ENCODE data around the gene SCT.

SCT gene

DNA sequence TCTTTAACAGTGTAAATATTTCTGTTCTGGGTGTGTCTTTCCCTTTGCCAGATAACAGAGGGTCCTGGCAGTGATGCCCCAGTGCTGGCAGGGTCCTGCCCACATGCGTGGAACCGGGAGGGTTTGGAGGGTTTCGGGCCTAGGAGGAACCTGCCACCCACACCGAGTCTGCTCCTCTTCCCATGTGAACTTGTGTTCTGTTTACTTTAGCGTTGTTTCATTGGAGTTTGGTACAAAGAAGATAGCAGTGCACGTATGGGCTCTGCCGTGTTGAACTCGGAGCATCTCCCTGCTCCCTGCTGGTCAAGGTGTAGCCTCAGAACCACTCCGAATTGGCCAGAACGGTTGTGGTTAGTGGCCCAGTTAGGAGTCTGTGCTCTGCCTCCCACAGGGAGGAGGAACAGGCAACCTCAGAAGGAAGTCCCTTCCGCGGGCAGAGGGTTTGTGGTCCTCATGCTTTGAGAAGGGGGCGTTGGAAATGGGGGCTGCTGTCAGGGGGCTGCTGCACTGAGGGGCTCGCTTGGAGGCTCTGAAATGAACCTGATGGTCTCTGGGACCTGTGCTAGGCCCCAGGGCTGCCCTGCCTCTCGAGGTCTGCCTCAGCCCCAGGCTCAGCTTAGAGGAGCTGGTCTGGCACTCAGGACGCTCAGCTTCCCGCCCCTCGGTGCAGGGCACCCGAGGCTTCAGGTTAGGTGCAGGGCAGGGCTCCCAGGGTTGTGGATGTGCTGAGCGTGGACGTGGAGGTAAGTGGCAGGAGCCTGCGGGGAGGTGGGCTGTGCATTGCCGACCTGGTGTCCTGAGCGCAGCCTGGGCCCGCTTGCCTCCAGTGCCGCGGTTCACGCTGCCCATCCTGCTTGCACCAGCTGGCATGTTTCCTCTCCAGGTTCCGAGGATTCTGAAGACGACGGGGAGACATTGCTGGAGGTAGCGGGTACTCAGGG lies 40.3 kb downstream of the SCT start:
- DNase-seq (ENCODE audit: low read depth) = no peak

DNA sequence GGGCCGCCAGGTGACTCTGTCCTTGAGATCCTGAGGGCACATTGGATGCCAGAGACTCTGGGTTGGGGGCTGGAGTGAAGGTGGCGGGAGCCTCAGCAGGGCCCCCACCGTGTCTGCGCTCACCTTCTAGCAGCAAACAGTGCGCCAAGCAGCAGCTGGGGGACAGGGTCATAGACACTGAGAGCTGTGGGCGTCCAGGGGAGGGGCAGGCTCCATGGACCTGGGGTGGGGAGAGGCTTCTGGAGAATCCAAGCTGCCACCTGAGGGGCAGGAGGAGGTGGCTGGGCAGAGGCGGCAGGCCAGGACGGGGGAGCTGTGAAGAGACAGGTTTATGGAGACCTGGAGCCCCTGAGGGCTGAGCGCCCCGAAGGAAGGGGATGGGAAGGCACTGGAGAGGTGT lies 42.7 kb downstream of the SCT start:
- no peak for DNase-seq (ENCODE audit: low read depth)

DNA sequence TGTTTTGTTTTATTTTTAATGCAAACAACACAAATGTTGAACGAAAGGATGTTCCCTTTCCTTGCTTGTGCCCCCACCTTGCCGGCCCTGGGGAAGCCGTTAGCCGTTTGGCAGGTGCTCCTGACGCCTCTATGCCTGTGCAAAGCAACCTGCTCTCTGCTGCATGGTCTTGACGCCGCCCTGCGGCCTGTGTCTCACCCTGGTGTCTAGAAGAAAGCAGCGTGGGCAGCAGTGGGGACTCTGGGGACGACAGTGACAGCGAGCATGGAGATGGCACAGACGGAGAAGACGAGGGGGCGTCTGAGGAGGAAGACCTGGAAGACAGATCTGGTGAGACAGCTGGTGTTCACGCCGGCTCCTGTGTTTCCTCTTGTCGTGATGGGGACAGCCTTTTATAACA lies 45.2 kb downstream of the SCT start:
- DNase-seq (ENCODE audit: low read depth) = no peak

DNA sequence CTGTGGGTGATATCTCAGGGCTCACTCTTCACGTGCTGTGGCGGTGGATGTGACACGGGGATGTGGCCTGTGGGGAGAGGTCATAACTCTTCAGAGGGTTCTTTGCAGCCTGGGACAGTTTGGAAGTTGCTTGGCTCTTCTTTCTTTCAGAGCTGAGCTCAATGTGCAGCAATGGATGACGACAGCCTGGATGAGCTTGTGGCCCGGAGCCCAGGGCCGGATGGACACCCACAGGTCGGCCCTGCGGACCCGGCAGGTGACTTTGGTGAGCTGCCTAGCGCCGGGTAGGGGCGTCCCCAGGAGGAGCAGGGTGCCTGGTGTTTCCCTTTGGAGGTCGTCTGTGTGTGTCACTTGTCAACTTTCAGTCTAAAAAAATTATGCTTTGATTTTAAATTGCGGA lies 45.6 kb downstream of the SCT start:
- no peak for DNase-seq (ENCODE audit: low read depth)

DNA sequence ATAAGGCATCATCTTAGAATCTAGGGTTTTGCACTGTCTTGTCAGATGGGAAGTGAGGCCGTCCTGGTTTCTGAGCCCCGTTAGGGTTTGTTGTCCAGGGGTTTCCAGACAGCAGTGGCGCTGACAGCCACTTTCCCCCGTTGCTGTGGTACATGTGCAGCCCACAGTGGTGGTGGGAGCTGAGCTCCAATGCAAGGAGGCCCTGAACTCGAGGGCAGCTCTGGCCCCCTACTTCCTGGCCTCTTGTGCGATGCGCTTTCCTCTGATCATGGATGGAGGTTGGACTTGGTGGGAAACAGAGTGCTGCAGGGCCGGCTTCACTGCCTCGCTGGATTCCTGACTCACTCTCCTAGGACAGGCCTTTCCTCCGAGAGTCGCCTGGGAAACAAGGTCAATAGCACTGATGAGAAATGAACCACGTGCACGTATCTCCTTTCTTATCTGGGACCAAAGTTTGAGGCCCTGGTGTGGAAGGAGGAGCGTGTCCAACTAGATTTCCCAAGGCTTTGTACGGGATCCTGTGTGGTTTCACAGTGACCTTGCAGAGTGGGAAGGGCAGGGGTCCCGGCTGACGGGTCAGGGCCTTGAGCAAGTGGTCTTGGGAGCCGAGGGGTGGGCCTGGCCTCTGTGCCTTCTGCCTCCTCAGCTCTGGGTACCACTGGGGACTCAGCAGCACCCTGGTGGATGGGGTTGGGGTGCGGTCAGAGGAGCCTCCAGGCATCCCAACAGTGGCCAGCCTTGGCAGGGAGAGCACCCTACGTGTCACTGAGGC lies 47.0 kb downstream of the SCT start:
- DNase-seq (ENCODE audit: low read depth) = no peak

DNA sequence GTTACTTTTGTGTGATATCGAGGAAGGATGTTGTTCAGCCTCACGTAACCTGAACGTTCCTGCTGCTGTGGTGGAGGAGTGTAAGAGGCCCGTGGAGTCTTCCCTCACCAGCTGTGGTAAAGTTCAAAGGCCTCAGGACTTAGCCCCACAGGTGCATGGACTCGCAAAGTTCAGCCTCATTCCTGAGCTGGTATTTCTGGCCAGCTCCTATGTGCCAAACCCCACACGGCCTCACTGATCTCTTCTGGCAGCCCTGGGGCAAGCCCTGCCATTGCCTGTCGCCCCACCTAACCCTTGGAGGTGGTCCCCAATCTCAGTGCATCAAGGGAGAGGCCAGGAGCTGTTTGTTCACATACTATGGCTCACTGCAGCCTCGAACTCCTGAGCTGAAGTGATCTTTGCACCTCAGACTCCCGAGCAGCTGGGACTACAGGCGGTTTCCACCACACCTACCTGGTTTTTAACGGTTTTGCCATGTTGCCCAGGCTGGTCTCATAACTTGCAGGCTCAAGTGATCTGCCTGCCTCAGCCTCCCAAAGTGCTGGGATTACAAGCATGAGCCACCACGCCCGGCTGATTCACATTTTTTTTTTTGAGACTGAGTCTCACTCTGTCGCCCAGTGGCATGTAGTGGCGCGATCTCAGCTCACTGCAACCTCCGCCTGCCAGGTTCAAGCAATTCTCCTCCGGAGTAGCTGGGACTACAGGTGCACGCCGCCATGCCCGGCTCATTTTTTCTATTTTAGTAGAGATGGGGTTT lies 48.5 kb downstream of the SCT start:
- DNase-seq (ENCODE audit: low read depth) = no peak

DNA sequence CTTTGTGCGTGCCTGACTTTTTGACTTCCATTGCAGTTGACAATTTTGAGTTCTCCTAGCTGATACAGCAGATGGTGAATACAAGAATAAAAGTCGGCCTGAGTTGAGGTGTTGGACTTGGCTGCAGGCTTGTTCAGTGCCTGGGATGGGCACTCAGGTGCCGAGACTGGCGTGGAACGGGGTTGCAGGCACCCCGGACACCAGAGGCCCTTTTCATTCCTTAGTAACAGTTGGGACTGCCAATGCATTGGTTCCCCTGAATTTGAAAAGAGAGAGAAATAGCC lies 49.4 kb downstream of the SCT start:
- no peak for DNase-seq (ENCODE audit: low read depth)

DNA sequence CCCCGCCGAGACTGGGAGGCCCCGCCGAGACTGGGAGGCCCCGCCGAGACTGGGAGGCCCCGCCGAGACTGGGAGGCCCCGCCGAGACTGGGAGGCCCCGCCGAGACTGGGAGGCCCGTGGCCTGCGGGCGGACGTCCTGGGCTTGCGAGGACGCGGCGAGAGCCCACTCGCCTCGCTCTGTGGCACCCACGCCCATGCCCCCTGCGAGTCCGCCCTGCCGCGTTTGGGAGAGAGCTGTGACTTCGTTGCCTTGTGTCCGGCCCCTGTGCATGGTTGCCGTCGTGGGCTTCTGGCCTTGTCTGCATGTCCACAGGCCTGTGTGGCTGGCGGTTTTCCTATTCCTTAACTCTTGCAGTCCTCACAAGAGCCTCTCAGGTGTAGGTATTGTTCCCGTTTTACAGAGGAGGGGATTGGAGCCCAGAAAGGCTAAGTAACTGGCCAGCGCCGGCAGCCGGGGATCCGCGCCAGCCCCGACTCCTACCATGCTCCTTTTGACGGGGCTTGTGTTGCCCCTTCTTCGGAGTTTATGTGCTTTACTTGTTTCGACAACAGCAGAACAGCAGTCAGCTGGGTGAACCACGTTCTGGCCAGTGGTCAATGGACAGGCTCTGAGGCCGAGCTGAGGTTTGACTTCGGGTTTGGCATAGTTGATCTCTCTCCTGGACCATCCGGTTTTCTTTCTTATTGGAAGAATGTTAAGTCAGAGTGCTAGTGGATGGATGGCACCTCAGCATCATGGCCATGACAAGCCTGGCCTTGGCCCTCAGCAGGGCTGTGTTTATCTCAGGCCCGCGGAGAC lies 50.0 kb downstream of the SCT start:
- no peak for DNase-seq (ENCODE audit: low read depth)
